Measurements from ENCODE around the gene DUT. TPM values are rescaled to one million over a fixed set of nuclear protein-coding genes. Genes with fewer than 3 reads are reported as not detected.

DUT gene
- total RNA-seq, 1 donor from 2014 or later, result 41.4 TPM

GRCh38 chr15:48304398-48304797, 26.8 kb upstream of the DUT start:
- Histone ChIP-seq H3K36me3 (ENCODE audit: insufficient read depth, low read length) (no peaks in the 10 kb centered on the region), H3K27ac (ENCODE audit: low read depth, low read length) (no peak overlapping the region), H3K9me3 (ENCODE audit: insufficient read depth, low read depth, low read length) (no peaks in the 10 kb centered on the region), H3K4me1 (ENCODE audit: insufficient read depth, low read length) (no peaks in the 10 kb centered on the region), H3K4me3 (ENCODE audit: insufficient read depth, low read depth, low read length) (no peak overlapping the region), H3K27me3 (ENCODE audit: insufficient read depth, low read length) (no peaks in the 10 kb centered on the region), H3K79me2 (ENCODE audit: insufficient read depth, low read length) (no peaks in the 10 kb centered on the region), H4K20me1 (ENCODE audit: insufficient read depth, low read length) (no peaks in the 10 kb centered on the region), H2AFZ (ENCODE audit: low read depth, low read length) (no peak overlapping the region), H3K4me2 (ENCODE audit: low read length) (no peak overlapping the region), H3K9ac (ENCODE audit: low read length) (no peak overlapping the region)
- Mint-ChIP-seq H3K27me3 (ENCODE audit: low read depth, unreplicated experiment) (no peaks in the 10 kb centered on the region), H3K4me1 (ENCODE audit: low read depth, unreplicated experiment) (no peaks in the 10 kb centered on the region), H3K36me3 (ENCODE audit: low read depth, unreplicated experiment) (no peaks in the 10 kb centered on the region), H3K27ac (ENCODE audit: unreplicated experiment) (no peak overlapping the region), H3K4me3 (ENCODE audit: unreplicated experiment) (no peak overlapping the region), H3K9me3 (ENCODE audit: unreplicated experiment) (no peaks in the 10 kb centered on the region)
- TF ChIP-seq EZH2 (IDR thresholded peaks at IDR 0.05; ENCODE audit: insufficient read depth, low read length) (no peak), CTCF (IDR thresholded peaks at IDR 0.05; ENCODE audit: insufficient read depth, low read depth, low read length) (no peak)
- no peak for DNase-seq (ENCODE audit: low read depth)
- FAIRE-seq, result no peak

- H3K4me1 ChIP-seq (ENCODE audit: insufficient read depth, low read length), result no peaks in the 10 kb centered on the region
- Mint-ChIP-seq H3K27me3 (ENCODE audit: low read depth, unreplicated experiment) (no peaks in the 10 kb centered on the region), H3K4me3 (ENCODE audit: unreplicated experiment) (no peak overlapping the region), H3K27ac (ENCODE audit: unreplicated experiment) (no peak overlapping the region), H3K36me3 (ENCODE audit: low read depth, unreplicated experiment) (no peaks in the 10 kb centered on the region), H3K4me1 (ENCODE audit: low read depth, unreplicated experiment) (no peaks in the 10 kb centered on the region), H3K9me3 (ENCODE audit: unreplicated experiment) (no peaks in the 10 kb centered on the region)
- H4K20me1 ChIP-seq (ENCODE audit: insufficient read depth, low read length), result no peaks in the 10 kb centered on the region
- FAIRE-seq, result no peak
- no peaks in the 10 kb centered on the region for H3K9me3 ChIP-seq (ENCODE audit: insufficient read depth, low read depth, low read length)
- H3K4me2 ChIP-seq (ENCODE audit: low read length), result no peak overlapping the region
- H3K27ac ChIP-seq (ENCODE audit: low read depth, low read length), result no peak overlapping the region
- no peaks in the 10 kb centered on the region for H3K36me3 ChIP-seq (ENCODE audit: insufficient read depth, low read length)
- no peak overlapping the region for H3K4me3 ChIP-seq (ENCODE audit: insufficient read depth, low read depth, low read length)
- no peak for DNase-seq (ENCODE audit: low read depth)
- TF ChIP-seq EZH2 (IDR thresholded peaks at IDR 0.05; ENCODE audit: insufficient read depth, low read length), result no peak
- TF ChIP-seq CTCF (IDR thresholded peaks at IDR 0.05; ENCODE audit: insufficient read depth, low read depth, low read length), result no peak
- no peaks in the 10 kb centered on the region for H3K27me3 ChIP-seq (ENCODE audit: insufficient read depth, low read length)
- no peak overlapping the region for H3K9ac ChIP-seq (ENCODE audit: low read length)
- no peak overlapping the region for H2AFZ ChIP-seq (ENCODE audit: low read depth, low read length)
- H3K79me2 ChIP-seq (ENCODE audit: insufficient read depth, low read length), result no peaks in the 10 kb centered on the region
Observed at GRCh38 chr15:48306639-48307038, 24.6 kb upstream of the DUT start.

GRCh38 chr15:48307586-48307985, 23.6 kb upstream of the DUT start:
- no peak overlapping the region for H3K9ac ChIP-seq (ENCODE audit: low read length)
- no peaks in the 10 kb centered on the region for H3K36me3 Mint-ChIP-seq (ENCODE audit: low read depth, unreplicated experiment)
- no peaks in the 10 kb centered on the region for H3K27me3 ChIP-seq (ENCODE audit: insufficient read depth, low read length)
- H3K27ac Mint-ChIP-seq (ENCODE audit: unreplicated experiment), result no peak overlapping the region
- H3K4me3 ChIP-seq (ENCODE audit: insufficient read depth, low read depth, low read length), result no peak overlapping the region
- H3K4me1 ChIP-seq (ENCODE audit: insufficient read depth, low read length), result no peaks in the 10 kb centered on the region
- no peak for TF ChIP-seq EZH2 (IDR thresholded peaks at IDR 0.05; ENCODE audit: insufficient read depth, low read length)
- TF ChIP-seq CTCF (IDR thresholded peaks at IDR 0.05; ENCODE audit: insufficient read depth, low read depth, low read length), result no peak
- H3K4me2 ChIP-seq (ENCODE audit: low read length), result no peak overlapping the region
- H3K4me1 Mint-ChIP-seq (ENCODE audit: low read depth, unreplicated experiment), result no peaks in the 10 kb centered on the region
- no peaks in the 10 kb centered on the region for H3K27me3 Mint-ChIP-seq (ENCODE audit: low read depth, unreplicated experiment)
- FAIRE-seq (no peak), DNase-seq (ENCODE audit: low read depth) (no peak)
- no peak overlapping the region for H3K4me3 Mint-ChIP-seq (ENCODE audit: unreplicated experiment)
- no peaks in the 10 kb centered on the region for H3K9me3 Mint-ChIP-seq (ENCODE audit: unreplicated experiment)
- H3K36me3 ChIP-seq (ENCODE audit: insufficient read depth, low read length), result no peaks in the 10 kb centered on the region
- no peaks in the 10 kb centered on the region for H3K9me3 ChIP-seq (ENCODE audit: insufficient read depth, low read depth, low read length)
- H3K79me2 ChIP-seq (ENCODE audit: insufficient read depth, low read length), result no peaks in the 10 kb centered on the region
- no peak overlapping the region for H2AFZ ChIP-seq (ENCODE audit: low read depth, low read length)
- no peaks in the 10 kb centered on the region for H4K20me1 ChIP-seq (ENCODE audit: insufficient read depth, low read length)
- H3K27ac ChIP-seq (ENCODE audit: low read depth, low read length), result no peak overlapping the region
